Raji (cell line): ENCODE data around the gene CDCP2.

Experiments used
- POLR2A ChIP-seq: IDR thresholded peaks from 2 replicates; pipeline ENCODE4 v1.6.1; 2011; ENCODE audit warnings: low read depth, low read length, control low read depth; ENCODE audit not compliant: insufficient read depth

Gene CDCP2

GRCh38 chr1:54115520-54115919, 37.3 kb downstream of the CDCP2 start:
- no peak for TF ChIP-seq POLR2A

- no peak for TF ChIP-seq POLR2A
Observed at GRCh38 chr1:54114955-54115354, 37.8 kb downstream of the CDCP2 start.

- no peak for TF ChIP-seq POLR2A
Observed at GRCh38 chr1:54114001-54114400, 38.8 kb downstream of the CDCP2 start.

GRCh38 chr1:54112705-54113368, 40.0 kb downstream of the CDCP2 start:
- no peak for TF ChIP-seq POLR2A

GRCh38 chr1:54112027-54112426, 40.8 kb downstream of the CDCP2 start:
- no peak for TF ChIP-seq POLR2A

GRCh38 chr1:54111624-54112023, 41.2 kb downstream of the CDCP2 start:
- TF ChIP-seq POLR2A: no peak

- TF ChIP-seq POLR2A: no peak
Observed at GRCh38 chr1:54110996-54111395, 41.8 kb downstream of the CDCP2 start.

GRCh38 chr1:54109129-54110090, 43.4 kb downstream of the CDCP2 start:
- TF ChIP-seq POLR2A: no peak

- TF ChIP-seq POLR2A: no peak
Observed at GRCh38 chr1:54108156-54108555, 44.6 kb downstream of the CDCP2 start.

- TF ChIP-seq POLR2A: no peak
Observed at GRCh38 chr1:54107131-54107530, 45.7 kb downstream of the CDCP2 start.

- TF ChIP-seq POLR2A: no peak
Observed at GRCh38 chr1:54105736-54106269, 47.0 kb downstream of the CDCP2 start.

GRCh38 chr1:54105080-54105479, 47.7 kb downstream of the CDCP2 start:
- TF ChIP-seq POLR2A: no peak

GRCh38 chr1:54103414-54103813, 49.4 kb downstream of the CDCP2 start:
- TF ChIP-seq POLR2A: no peak

GRCh38 chr1:54100500-54100899, 52.3 kb downstream of the CDCP2 start:
- TF ChIP-seq POLR2A: no peak

- no peak for TF ChIP-seq POLR2A
Observed at GRCh38 chr1:54099061-54099610, 53.7 kb downstream of the CDCP2 start.

GRCh38 chr1:54096877-54097240, 55.9 kb downstream of the CDCP2 start:
- no peak for TF ChIP-seq POLR2A

GRCh38 chr1:54096227-54096876, 56.4 kb downstream of the CDCP2 start:
- TF ChIP-seq POLR2A: no peak
